PC-9 (cell line): ENCODE data around the gene PELI3. TPM values are rescaled to one million over a fixed set of nuclear protein-coding genes. Genes with fewer than 3 reads are reported as not detected.

ENCODE experiments used
- BruUV-seq: library from RNA; stranded (reverse); fragments of 400-500 nt; replicated peaks from 2 replicates; lab custom pipeline; 2021; lab: Mats Ljungman, UMichigan
- CTCF ChIA-PET: fragments of 300-600 bp; sonication (Branson Sonifier 250); formaldehyde crosslinking; loops from one replicate; lab custom pipeline; 2022; ENCODE audit warnings: antibody characterized with exemption; lab: Charles Lee
- POLR2A ChIA-PET: fragments of 300-600 bp; sonication (Branson Sonifier 250); formaldehyde crosslinking; loops from one replicate; lab custom pipeline; 2022; ENCODE audit warnings: antibody characterized with exemption; ENCODE audit not compliant: unreplicated experiment; lab: Charles Lee
- DNase-seq, 2 experiments: peaks; one replicate each; pipeline versions ENCODE4 v3.0.0 to v3.0.0-alpha.2; 2015 to 2022; ENCODE audit warnings: mixed read lengths in 1 of 2
- H2AFZ ChIP-seq: fragments of 200-600 bp; sonication (generic); 2 replicates; pipeline ENCODE4 v1.8.1; 2017; ENCODE audit warnings: antibody characterized with exemption
- H3F3A ChIP-seq: fragments of 200-600 bp; sonication (generic); 2 replicates; pipeline ENCODE4 v1.8.1; 2017; ENCODE audit warnings: antibody characterized with exemption, mild to moderate bottlenecking, low read depth; ENCODE audit not compliant: insufficient read depth
- H3K27ac ChIP-seq: fragments of 200-600 bp; sonication (generic); 2 replicates; pipeline ENCODE4 v1.6.1; 2016; ENCODE audit warnings: mixed run types
- H3K27me3 ChIP-seq: fragments of 200-600 bp; sonication (generic); 2 replicates; pipeline ENCODE4 v1.6.1; 2016; ENCODE audit warnings: low read depth, mixed run types; ENCODE audit not compliant: insufficient read depth
- H3K36me3 ChIP-seq: fragments of 200-600 bp; sonication (generic); 2 replicates; pipeline ENCODE4 v1.6.1; 2016; ENCODE audit warnings: low read depth, mixed run types
- H3K4me1 ChIP-seq: fragments of 200-600 bp; sonication (generic); replicated peaks from 2 replicates; pipeline ENCODE4 v1.6.1; 2016; ENCODE audit warnings: mixed run types; ENCODE audit not compliant: insufficient read depth
- H3K4me2 ChIP-seq: fragments of 200-600 bp; sonication (generic); 2 replicates; pipeline ENCODE4 v1.6.1; 2017; ENCODE audit warnings: mixed run types
- H3K4me3 ChIP-seq: fragments of 200-600 bp; sonication (generic); 2 replicates; pipeline ENCODE4 v1.6.1; 2016; ENCODE audit warnings: mixed run types
- H3K79me2 ChIP-seq: fragments of 200-600 bp; sonication (generic); 2 replicates; pipeline ENCODE4 v1.6.1; 2017; ENCODE audit warnings: low read depth, mixed run types
- H3K9me2 ChIP-seq: fragments of 200-600 bp; sonication (generic); 2 replicates; pipeline ENCODE4 v1.8.1; 2017; ENCODE audit warnings: mild to moderate bottlenecking; ENCODE audit not compliant: insufficient read depth
- H3K9me3 ChIP-seq: fragments of 200-600 bp; sonication (generic); 2 replicates; pipeline ENCODE4 v1.8.1; 2016; ENCODE audit warnings: low read depth; ENCODE audit not compliant: insufficient read depth
- H4K20me1 ChIP-seq: fragments of 200-600 bp; sonication (generic); 2 replicates; pipeline ENCODE4 v1.8.1; 2017; ENCODE audit not compliant: insufficient read depth
- CTCF ChIP-seq: fragments of 200-600 bp; sonication (generic); conservative IDR thresholded peaks from 2 replicates; pipeline ENCODE4 v1.6.1; 2017; ENCODE audit warnings: mixed run types, antibody characterized with exemption, mild to moderate bottlenecking, moderate library complexity
- EZH2 ChIP-seq: fragments of 200-600 bp; sonication (generic); IDR thresholded peaks from 2 replicates; pipeline ENCODE4 v1.8.0; 2017; ENCODE audit warnings: antibody characterized with exemption, low read depth
- intact Hi-C: fragments of 100-400 bp; cut with micrococcal nuclease; formaldehyde crosslinking; loops from one replicate; pipeline ENCODE4 v1.10.0; 2022; ENCODE audit not compliant: unreplicated experiment
- total RNA-seq: library from RNA; stranded (reverse); gene quantifications from 2 replicates; pipeline ENCODE4 v1.2.3, GENCODE V29; 2021

PELI3 gene
- total RNA-seq, 1 experiment from 2014 or later: 14.0 TPM

GRCh38 chr11:66497206-66497605 is 30.5 kb downstream of the PELI3 start:
- Histone ChIP-seq H2AFZ (no peak overlapping the region), H3K36me3 (no peaks in the 10 kb centered on the region; the same call in 1 of the 2 replicates)
- CTCF ChIA-PET: no interaction called here

GRCh38 chr11:66498506-66498905 is 31.8 kb downstream of the PELI3 start:
- ChIA-PET CTCF (no interaction called here), POLR2A (no interaction called here)
- Histone ChIP-seq H4K20me1 (no peaks in the 10 kb centered on the region), H3F3A (0 out of 2 replicates have a peak, but pooled peaks cover 4% of the 10 kb centered on the region), H3K79me2 (no peaks in the 10 kb centered on the region), H3K27me3 (no peaks in the 10 kb centered on the region), H2AFZ (no peak overlapping the region), H3K9me2 (no peaks in the 10 kb centered on the region), H3K9me3 (no peaks in the 10 kb centered on the region), H3K4me3 (no peak overlapping the region), H3K4me2 (no peak overlapping the region), H3K36me3 (no peaks in the 10 kb centered on the region; the same call in 1 of the 2 replicates), H3K4me1 (no peaks in the 10 kb centered on the region), H3K27ac (no peak overlapping the region)
- no peak for DNase-seq
- intact Hi-C loops: no loop called here
- TF ChIP-seq EZH2 (no peak), CTCF (no peak)
- no TSS peak for BruUV-seq

More at GRCh38 chr11:66497206-66497605, 30.5 kb downstream of the PELI3 start:
- BruUV-seq: no TSS peak
- 0 out of 2 replicates have a peak, but pooled peaks cover 4% of the 10 kb centered on the region for H4K20me1 ChIP-seq
- H3K9me3 ChIP-seq: no peaks in the 10 kb centered on the region
- intact Hi-C loops: no loop called here
- no peak overlapping the region for H3K4me2 ChIP-seq
- no peaks in the 10 kb centered on the region for H3K9me2 ChIP-seq
- DNase-seq: no peak
- no peaks in the 10 kb centered on the region for H3K27me3 ChIP-seq
- H3K4me1 ChIP-seq: no peaks in the 10 kb centered on the region
- no peaks in the 10 kb centered on the region for H3K79me2 ChIP-seq
- 0 out of 2 replicates have a peak, but pooled peaks cover 4% of the 10 kb centered on the region for H3F3A ChIP-seq
- H3K4me3 ChIP-seq: no peak overlapping the region
- POLR2A ChIA-PET: no interaction called here
- no peak overlapping the region for H3K27ac ChIP-seq
- no peak for TF ChIP-seq EZH2
- TF ChIP-seq CTCF: no peak

GRCh38 chr11:66505276-66505816 is 38.6 kb downstream of the PELI3 start:
- no peaks in the 10 kb centered on the region for H3K79me2 ChIP-seq
- H3K9me2 ChIP-seq: no peaks in the 10 kb centered on the region
- no TSS peak for BruUV-seq
- intact Hi-C loops: no loop called here
- H3K36me3 ChIP-seq: no peaks in the 10 kb centered on the region
- no peaks in the 10 kb centered on the region for H3K9me3 ChIP-seq
- DNase-seq: no peak
- no peaks in the 10 kb centered on the region for H3K27me3 ChIP-seq
- H3F3A ChIP-seq: no peaks in the 10 kb centered on the region
- peaks cover 4% of the 10 kb centered on the region; the same call in 1 of the 2 replicates for H3K4me1 ChIP-seq
- CTCF ChIA-PET: interaction anchor here (0.6 kb wide), 1 partner anchor 119 kb away, joined by 5 read pairs; no protein-coding TSS in a partner anchor
- H3K27ac ChIP-seq: no peak overlapping the region
- POLR2A ChIA-PET: interaction anchor here (0.7 kb wide), 1 partner anchor 12 kb away, joined by 3 read pairs; no protein-coding TSS in a partner anchor
- no peak overlapping the region for H3K4me3 ChIP-seq
- H2AFZ ChIP-seq: no peak overlapping the region
- no peaks in the 10 kb centered on the region for H4K20me1 ChIP-seq
- TF ChIP-seq EZH2: no peak
- no peak for TF ChIP-seq CTCF
- H3K4me2 ChIP-seq: no peak overlapping the region
